ENCODE measurements around the gene TIRAP. TPM values are rescaled to one million over a fixed set of nuclear protein-coding genes. Genes with fewer than 3 reads are reported as not detected.
A peak's percentile ranks its signal among the peaks of the same experiment; 100 is the strongest.

Gene TIRAP
- total and polyA plus RNA-seq, 11 donors, result 4.0 to 9.5 (median 6.1) TPM

DNA sequence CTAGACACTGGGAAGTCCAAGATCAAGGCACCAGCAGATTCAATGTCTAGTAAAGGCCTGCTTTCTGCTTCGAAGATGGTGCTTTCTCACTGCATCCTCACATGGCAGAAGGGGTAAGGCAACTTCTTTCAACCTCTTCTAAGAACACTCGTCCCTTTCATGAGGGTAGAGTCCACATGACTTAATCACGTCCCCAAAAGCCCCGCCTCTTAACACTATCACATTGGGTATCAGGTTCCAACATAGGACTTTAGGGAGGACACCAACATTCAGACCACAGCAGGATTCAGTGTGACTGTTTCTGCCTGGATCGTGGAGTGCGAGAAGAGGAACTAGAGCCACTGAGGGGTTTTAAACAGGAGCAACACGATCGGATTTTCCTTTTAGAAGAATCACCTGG, 3.7 kb upstream of the TIRAP start:
- Histone ChIP-seq H3K36me3 (peaks cover 0 to 40% (median 36%) of the 10 kb centered on the region in 9 donors), H3K27me3 (no peaks in the 10 kb centered on the region), H3K9me3 (no peaks in the 10 kb centered on the region), H3K4me3 (no peak overlapping the region), H3K4me1 (peaks cover 0 to 33% (median 9%) of the 10 kb centered on the region in 12 donors), H3K27ac (no peak overlapping the region)
- intact Hi-C loops (cut with DNase I), result no loop called here
- 77 to 83% (median 78%) methylated on average over 8 of the region's 8 CpGs for WGBS, 4 donors
- ATAC-seq (no peak), DNase-seq (no peak)
- no peak for TF ChIP-seq POLR2A (IDR thresholded peaks at IDR 0.05)
- TF ChIP-seq, protein P1, sequence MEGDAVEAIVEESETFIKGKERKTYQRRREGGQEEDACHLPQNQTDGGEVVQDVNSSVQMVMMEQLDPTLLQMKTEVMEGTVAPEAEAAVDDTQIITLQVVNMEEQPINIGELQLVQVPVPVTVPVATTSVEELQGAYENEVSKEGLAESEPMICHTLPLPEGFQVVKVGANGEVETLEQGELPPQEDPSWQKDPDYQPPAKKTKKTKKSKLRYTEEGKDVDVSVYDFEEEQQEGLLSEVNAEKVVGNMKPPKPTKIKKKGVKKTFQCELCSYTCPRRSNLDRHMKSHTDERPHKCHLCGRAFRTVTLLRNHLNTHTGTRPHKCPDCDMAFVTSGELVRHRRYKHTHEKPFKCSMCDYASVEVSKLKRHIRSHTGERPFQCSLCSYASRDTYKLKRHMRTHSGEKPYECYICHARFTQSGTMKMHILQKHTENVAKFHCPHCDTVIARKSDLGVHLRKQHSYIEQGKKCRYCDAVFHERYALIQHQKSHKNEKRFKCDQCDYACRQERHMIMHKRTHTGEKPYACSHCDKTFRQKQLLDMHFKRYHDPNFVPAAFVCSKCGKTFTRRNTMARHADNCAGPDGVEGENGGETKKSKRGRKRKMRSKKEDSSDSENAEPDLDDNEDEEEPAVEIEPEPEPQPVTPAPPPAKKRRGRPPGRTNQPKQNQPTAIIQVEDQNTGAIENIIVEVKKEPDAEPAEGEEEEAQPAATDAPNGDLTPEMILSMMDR (IDR thresholded peaks at IDR 0.05), result no peak

DNA sequence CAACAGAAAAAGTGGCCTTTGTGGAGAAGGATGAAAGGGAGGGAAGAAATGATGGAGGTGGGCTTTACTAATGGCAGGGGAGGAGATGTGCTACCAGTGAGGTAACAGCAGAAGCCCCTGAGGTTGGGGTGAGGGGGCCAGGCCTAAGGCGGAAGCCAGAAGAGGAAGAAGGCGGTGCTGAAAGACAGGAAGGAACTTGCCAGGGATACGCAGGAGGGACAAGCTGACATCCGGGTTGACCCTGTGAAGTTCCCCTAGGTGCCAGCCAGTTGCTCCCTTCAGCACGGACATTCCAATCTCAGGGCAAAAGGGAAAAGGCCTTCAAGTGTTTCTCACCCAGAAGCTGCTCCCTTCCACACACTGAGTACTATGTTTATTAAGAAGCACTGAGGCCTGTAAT, 2.3 kb upstream of the TIRAP start:
- 64 to 73% (median 68%) methylated on average over 5 of the region's 5 CpGs for WGBS, 4 donors
- Histone ChIP-seq H3K27ac (peak overlapping the region in 1 of 12 donors; percentile 42), H3K4me3 (no peak overlapping the region), H3K27me3 (no peaks in the 10 kb centered on the region), H3K4me1 (peaks cover 0 to 45% (median 9%) of the 10 kb centered on the region in 12 donors), H3K36me3 (peaks cover 0 to 27% (median 22%) of the 10 kb centered on the region in 9 donors), H3K9me3 (no peaks in the 10 kb centered on the region)
- DNase-seq (peak in 2 of 5 donors; percentile 42 to 45), ATAC-seq (no peak)
- intact Hi-C loops (cut with DNase I), result no loop called here
- TF ChIP-seq, protein P1 (IDR thresholded peaks at IDR 0.05), result no peak
- TF ChIP-seq POLR2A (IDR thresholded peaks at IDR 0.05), result no peak

DNA sequence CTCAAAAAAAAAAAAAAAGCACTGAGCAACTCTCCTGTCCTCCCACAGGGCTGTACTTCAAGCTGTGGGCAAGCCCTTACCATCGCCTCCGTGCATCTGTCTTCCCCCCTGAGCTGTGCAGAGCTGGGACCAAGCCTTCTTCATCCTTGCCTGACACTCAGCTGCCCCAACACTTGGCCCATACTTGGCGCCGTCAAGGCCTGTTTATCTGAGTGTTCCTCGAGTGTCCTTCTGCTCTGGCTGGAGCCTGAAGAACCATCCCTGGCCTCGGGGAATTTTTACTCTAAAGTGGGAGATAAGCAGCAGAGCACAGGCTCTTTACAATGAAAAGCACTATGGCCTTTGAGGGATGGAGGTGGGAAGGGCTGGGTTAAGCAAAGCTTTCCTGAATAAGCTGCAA, 1.6 kb upstream of the TIRAP start:
- no peak for TF ChIP-seq POLR2A (IDR thresholded peaks at IDR 0.05)
- TF ChIP-seq, protein P1 (IDR thresholded peaks at IDR 0.05), result no peak
- H3K27me3 ChIP-seq, result no peaks in the 10 kb centered on the region
- ATAC-seq, result no peak
- H3K4me3 ChIP-seq, result no peak overlapping the region
- 62 to 73% (median 65%) methylated on average over 6 of the region's 6 CpGs for WGBS, 4 donors
- peak overlapping the region in 1 of 12 donors; percentile 42 for H3K27ac ChIP-seq
- no peak for DNase-seq
- peaks cover 0 to 22% (median 17%) of the 10 kb centered on the region in 9 donors for H3K36me3 ChIP-seq
- no peaks in the 10 kb centered on the region for H3K9me3 ChIP-seq
- intact Hi-C loops (cut with DNase I), result no loop called here
- H3K4me1 ChIP-seq, result peaks cover 0 to 45% (median 9%) of the 10 kb centered on the region in 12 donors

DNA sequence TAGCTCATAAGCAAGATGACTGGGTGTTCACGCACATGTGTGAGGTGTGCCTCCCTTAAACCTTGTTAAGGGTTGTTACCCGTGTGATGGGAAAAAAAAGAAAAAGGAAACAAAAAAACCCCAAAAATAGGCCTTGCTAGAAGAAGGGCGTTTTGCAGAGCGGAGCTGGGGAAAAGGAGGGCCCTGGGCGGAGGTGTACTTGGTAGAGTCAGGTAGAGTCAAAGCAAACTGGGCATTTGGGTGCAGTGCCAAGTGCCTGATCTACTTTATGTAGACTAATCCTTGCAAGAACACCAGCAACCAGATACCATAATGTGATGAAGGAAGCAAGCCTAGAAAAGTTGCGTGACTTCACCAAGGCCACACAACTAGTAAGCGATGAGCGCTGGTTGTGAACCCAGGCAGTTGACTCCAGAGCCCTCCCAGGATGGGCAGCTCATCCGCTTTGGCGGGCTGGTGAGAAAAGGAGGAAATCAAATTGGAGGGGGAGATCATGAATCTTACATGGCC, 1.2 kb upstream of the TIRAP start:
- WGBS, 4 donors, result 92 to 94% (median 93%) methylated on average over 10 of the region's 10 CpGs
- ATAC-seq, result no peak
- Histone ChIP-seq H3K9me3 (no peaks in the 10 kb centered on the region), H3K36me3 (peaks cover 0 to 21% (median 15%) of the 10 kb centered on the region in 9 donors), H3K27me3 (no peaks in the 10 kb centered on the region), H3K27ac (peak overlapping the region in 10 of 12 donors; percentile 86 to 97 (median 92)), H3K4me1 (peaks cover 0 to 45% (median 9%) of the 10 kb centered on the region in 12 donors), H3K4me3 (peak overlapping the region in 7 of 12 donors; percentile 66 to 88 (median 86))
- intact Hi-C loops (cut with DNase I), result loop anchor here in 1 of 10 donors (2.0 kb wide), 1 partner anchor 13 kb away; the partner anchor contains the start of genes FOXRED1 and SRPRA
- no peak for DNase-seq
- TF ChIP-seq POLR2A (IDR thresholded peaks at IDR 0.05), result no peak
- TF ChIP-seq, protein P1 (IDR thresholded peaks at IDR 0.05), result no peak

Measured in heart left ventricle (tissue), 16 donors.